HG03103 (cell line): ENCODE measurements around the gene ATP1A4.
"Not testable (repeated sequence)": the region's sequence is repeated elsewhere in the genome, so short reads cannot be mapped to it uniquely, and the experiment has no call there.

Experiments
- ATAC-seq: cut with Tn5 transposase; IDR thresholded peaks from one replicate; pipeline ENCODE4 v1.9.1; 2021; ENCODE audit warnings: low read depth; ENCODE audit not compliant: unreplicated experiment

Gene ATP1A4

DNA sequence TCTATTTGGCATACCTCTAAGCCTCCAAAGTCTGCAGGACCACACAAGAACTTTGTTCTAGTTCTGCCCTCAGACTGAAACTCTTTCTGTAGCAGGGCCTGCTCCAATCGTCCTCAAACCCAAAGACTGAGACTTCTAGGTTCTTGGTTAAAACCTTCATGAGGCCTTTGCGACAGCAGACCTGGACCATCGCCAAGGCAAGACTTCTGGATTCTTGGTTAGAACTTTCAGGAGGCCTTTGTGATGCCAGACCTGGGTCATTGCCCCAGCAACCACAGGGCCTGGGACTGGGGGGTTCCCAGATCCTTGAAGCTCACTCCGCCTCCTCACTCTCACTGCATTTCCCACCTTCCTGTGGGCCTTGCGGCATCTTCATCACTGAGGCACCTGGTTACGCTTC is at the start of gene ATP1A4:
Gene ATP1A4, plus strand, starts transcription at position 301 of the 400 bp plus-strand sequence. CDS start 438 bp downstream, outside the sequence.
- no peak for ATAC-seq

GRCh38 chr1:160101717-160102522 is 49.5 kb upstream of the ATP1A4 start:
- no peak for ATAC-seq

- no peak for ATAC-seq
These were observed 47.6 kb upstream of the ATP1A4 start for GRCh38 chr1:160103658-160104408.

DNA sequence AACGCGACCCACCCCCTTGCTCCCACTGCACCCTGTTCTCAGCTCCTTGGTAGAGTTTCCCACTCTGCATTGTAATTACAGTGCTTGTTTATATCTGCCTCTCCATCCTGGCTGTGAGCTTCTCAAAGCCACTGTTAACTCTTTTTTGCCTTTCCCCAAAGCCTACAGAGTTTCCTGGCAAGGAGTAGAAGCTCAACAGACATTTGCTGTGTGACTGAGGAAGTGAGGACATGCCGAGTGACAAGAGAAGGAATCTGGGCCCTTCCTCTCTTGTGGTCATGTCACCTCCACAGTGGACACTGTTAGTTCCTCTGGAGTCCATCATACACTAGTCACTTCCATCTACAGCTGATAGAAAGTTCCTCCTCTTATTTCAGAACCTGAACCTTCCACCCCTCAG is 46.9 kb upstream of the ATP1A4 start:
- no peak for ATAC-seq

DNA sequence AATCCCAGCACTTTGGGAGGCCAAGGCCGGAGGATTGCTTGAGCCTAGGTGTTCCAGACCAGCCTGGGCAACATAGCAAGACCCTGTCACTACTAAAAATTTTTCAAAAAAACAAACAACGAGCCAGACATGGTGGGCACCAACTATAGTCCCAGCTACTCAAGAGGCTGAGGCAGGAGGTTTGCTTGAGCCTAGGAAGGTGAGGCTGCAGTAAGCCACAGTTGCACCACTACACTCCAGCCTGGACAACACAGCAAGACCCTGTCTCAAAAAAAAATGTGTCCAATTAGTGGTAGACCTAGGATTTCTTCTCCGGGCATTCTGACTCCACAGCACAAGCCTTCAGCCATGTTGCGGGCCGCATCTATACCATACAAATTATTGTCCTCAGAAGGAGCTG is 46.2 kb upstream of the ATP1A4 start:
- no peak for ATAC-seq

GRCh38 chr1:160107512-160107911 is 43.9 kb upstream of the ATP1A4 start:
- no peak for ATAC-seq

DNA sequence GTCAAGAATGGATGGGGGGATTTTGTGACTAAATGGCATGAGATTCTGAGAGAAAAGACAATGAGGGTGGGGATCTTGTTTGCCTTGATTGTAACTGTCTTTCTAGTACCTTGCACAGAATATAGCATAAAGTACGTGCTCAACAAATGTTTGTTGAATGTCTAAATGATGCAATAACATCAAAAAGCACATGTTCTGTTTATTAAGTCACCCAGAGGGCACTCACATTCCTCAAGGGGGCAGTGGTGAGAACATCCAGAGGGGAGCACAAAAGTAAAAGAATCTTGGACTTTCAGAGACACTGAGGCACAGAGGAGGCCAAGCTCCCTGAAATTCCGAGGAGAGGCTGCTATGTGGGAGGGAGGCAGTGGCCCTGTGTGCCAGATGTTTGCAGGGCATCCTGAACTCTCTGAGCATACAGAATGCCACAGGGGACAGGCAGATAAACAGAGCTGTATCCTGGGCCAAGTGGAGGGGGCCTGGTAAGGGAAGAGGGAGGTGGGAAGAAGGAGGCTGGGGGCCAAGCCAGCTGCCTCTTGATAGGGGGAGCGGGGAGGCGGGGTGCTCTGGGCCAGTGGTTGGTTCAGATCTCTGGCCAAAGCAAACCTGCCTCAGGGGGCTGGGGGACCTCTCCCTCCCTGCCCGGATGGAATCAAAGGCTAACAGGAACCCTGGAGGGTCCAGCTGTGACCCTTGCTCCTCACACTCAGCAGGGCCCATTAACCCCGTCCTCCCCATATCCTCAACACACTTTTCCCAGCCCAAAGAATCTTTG is 42.3 kb upstream of the ATP1A4 start:
- ATAC-seq: no peak

- no peak for ATAC-seq
These were observed 41.7 kb upstream of the ATP1A4 start for GRCh38 chr1:160109686-160110085.

DNA sequence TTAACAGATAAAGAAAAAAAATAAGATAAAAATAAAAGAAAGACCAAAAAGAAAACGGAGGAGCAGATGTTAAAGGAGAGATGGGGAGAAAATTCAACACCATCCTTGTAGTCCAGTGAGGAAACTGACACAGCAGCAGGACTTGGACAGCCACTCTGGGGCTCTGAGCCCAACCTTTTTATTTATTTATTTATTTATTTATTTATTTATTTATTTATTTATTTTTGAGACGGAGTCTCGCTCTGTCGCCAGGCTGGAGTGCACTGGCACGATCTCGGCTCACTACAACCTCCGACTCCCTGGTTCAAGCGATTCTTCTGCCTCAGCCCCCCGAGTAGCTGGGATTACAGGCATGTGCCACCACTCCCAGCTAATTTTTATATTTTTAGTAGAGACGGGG is 39.9 kb upstream of the ATP1A4 start:
- not testable (repeated sequence) for ATAC-seq

DNA sequence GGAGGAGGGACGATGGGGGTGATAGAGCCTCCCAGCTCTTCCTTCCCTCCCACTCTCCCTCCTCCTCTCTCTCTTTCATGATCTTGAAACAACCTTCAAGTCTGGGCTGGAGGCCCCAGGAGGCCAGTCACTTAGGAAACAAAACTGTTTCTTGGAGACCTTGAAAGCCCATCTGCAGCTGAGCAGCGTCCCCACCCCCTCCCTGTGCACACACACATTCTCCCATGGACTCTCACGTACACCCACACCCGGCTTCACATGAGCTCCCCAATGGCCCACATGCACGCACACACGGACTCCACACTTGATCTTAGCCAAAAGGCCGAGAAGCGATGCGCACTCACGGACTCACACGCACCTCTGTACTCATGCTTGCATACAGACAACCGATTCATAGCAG is 39.0 kb upstream of the ATP1A4 start:
- ATAC-seq: no peak

- no peak for ATAC-seq
These were observed 38.0 kb upstream of the ATP1A4 start for GRCh38 chr1:160113407-160113806.

- ATAC-seq: no peak
These were observed 37.3 kb upstream of the ATP1A4 start for GRCh38 chr1:160114085-160114484.

GRCh38 chr1:160115545-160116282 is 35.7 kb upstream of the ATP1A4 start, which contains the start of gene ATP1A2:
ATP1A2 (plus strand) TSS chr1:160115759; CDS start chr1:160115862, 103 bp downstream.
- ATAC-seq: no peak

DNA sequence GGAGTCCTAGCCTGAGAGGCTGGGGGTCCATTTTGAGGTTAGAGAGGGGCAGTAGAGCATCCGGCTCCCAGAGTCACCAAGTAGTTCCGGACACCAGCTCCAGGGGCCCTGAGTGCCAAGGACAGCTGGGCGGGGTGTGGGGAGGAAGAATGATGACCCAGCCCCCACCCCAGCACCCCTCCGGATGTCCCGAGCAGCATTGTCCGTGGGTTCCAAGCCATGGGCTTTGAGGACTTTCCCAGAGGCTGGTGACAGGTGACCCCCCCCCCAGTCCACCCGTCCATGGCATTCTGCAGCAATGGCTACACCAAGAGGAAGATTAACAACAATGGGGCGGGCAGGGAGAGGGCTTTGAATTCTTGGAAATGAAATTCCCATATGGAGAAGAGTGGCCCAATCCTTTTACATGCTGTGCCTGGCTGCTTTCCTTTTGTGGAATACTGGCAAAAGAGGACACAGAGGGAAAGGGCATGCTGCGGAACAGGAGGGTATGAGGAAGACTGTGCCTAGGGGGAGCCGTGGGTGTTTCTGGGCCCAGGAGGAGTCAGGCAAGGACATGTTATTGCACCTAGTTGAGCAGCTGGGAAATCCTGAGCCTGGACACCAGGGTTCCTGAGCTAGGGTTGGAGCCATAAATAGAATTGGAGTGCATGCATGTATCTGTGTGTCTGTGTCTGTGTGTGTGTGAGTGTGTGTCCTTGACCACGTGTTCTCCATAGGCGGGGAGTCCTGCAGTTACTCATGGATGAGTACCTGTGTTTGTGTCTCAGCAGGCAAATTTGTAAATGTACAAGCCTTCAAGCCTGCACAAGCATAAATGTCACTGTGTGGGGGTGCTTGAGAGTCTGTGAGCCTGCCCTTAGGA is 34.9 kb upstream of the ATP1A4 start:
- ATAC-seq: no peak

DNA sequence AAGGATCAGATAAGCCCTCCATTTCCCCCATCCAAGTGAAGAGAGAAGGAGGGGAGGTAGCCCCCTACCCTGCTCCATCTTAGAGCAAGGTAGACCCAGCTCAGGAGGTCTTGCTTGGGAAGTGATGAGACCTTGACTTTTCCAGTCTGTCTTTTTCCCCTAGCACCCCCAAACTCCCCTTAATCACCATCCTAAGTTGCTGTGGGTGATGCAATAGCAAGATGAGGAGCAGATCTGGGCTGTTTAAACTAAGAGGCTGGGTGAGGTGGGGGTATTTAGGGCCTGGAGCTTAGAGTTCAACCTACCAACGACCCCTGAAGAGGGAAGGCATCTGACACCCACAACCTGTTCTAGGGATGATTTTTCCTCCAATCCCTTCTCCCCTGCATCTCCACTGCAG is 34.1 kb upstream of the ATP1A4 start:
- ATAC-seq: no peak

DNA sequence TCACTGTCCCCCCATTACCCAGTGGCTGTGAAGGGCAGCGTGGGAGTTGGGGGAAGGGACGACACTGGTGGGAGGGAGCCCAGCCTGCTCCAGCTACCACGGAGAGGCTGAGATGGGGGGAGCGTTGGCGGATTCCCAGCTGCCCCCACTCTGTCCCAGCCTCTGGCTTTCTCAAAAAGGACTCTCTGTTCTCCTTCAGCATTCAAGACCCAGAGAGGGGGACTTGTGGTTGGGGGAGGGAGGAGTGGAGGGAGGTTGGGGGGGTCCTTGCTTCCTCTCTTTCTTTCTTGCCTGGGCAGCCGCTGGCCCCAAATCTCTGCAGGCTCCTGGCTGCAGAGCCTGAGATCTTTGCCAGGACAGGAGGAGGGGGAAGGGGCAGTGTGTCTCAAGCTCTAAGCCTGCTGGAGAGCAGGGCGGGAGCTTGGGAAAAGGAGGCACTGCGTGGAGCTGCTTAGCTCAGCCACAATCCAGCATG is 33.7 kb upstream of the ATP1A4 start:
- ATAC-seq: no peak

GRCh38 chr1:160118928-160119327 is 32.5 kb upstream of the ATP1A4 start:
- ATAC-seq: no peak

DNA sequence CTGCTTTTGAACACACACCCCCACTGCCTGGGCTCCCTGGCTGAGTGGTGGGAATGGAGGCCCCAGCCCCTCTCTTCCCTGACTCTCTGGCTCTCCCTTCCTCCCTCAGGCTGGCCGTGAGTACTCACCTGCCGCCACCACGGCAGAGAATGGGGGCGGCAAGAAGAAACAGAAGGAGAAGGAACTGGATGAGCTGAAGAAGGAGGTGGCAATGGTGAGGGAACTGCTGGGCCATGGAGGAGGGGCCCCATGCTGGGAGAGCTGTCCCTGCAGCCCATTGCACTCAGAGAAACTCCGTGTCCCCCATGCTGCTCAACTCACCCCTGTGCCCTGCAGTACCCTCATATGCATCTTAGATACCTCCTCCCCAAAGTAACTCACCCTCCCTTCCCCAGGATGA is 30.6 kb upstream of the ATP1A4 start:
- no peak for ATAC-seq

GRCh38 chr1:160121388-160121787 is 30.0 kb upstream of the ATP1A4 start:
- ATAC-seq: no peak
